Stimulated activated CD4-positive, alpha-beta T cell treated with anti-CD3 and anti-CD28 coated beads, TNF-alpha, amount 100 ng/mL, for 24 hours (primary cell): ENCODE data around the gene FLNB.

Experiments used
- DNase-seq, 3 experiments: peaks; one replicate each; pipeline ENCODE4 v3.0.0-alpha.2; 2020; ENCODE audit warnings: low read depth in 3 of 3

Gene FLNB

GRCh38 chr3:58009026-58009748, 965 bp downstream of the FLNB start:
- peak; percentile 6 to 42 (median 22) for DNase-seq

- DNase-seq: no peak
These were observed 1.7 kb downstream of the FLNB start for GRCh38 chr3:58009749-58010535.

GRCh38 chr3:58010562-58010961, 2.3 kb downstream of the FLNB start:
- no peak for DNase-seq

GRCh38 chr3:58011580-58011979, 3.4 kb downstream of the FLNB start:
- DNase-seq: no peak

- no peak for DNase-seq
These were observed 4.1 kb downstream of the FLNB start for GRCh38 chr3:58012302-58012701.

GRCh38 chr3:58013099-58013498, 4.9 kb downstream of the FLNB start:
- DNase-seq: no peak

GRCh38 chr3:58013973-58014649, 5.9 kb downstream of the FLNB start:
- no peak for DNase-seq

- DNase-seq: no peak
These were observed 7.3 kb downstream of the FLNB start for GRCh38 chr3:58015520-58015915.

- no peak for DNase-seq
These were observed 8.5 kb downstream of the FLNB start for GRCh38 chr3:58016710-58017109.

- no peak for DNase-seq
These were observed 10.9 kb downstream of the FLNB start for GRCh38 chr3:58018892-58019742.

- DNase-seq: no peak
These were observed 12.5 kb downstream of the FLNB start for GRCh38 chr3:58020783-58021071.

GRCh38 chr3:58021072-58021959, 13.1 kb downstream of the FLNB start:
- no peak for DNase-seq

- no peak for DNase-seq
These were observed 13.7 kb downstream of the FLNB start for GRCh38 chr3:58021962-58022361.

GRCh38 chr3:58022490-58022889, 14.3 kb downstream of the FLNB start:
- DNase-seq: no peak

- no peak for DNase-seq
These were observed 15.3 kb downstream of the FLNB start for GRCh38 chr3:58023531-58023930.

GRCh38 chr3:58025406-58025805, 17.2 kb downstream of the FLNB start:
- no peak for DNase-seq

GRCh38 chr3:58025837-58026569, 17.8 kb downstream of the FLNB start:
- no peak for DNase-seq

- no peak for DNase-seq
These were observed 18.4 kb downstream of the FLNB start for GRCh38 chr3:58026598-58026997.

- no peak for DNase-seq
These were observed 19.6 kb downstream of the FLNB start for GRCh38 chr3:58027704-58028317.

- DNase-seq: no peak
These were observed 20.7 kb downstream of the FLNB start for GRCh38 chr3:58028902-58029301.
